Skeletal muscle tissue (tissue), 4 donors: ENCODE measurements around the gene KCNK15. TPM values are rescaled to one million over a fixed set of nuclear protein-coding genes. Genes with fewer than 3 reads are reported as not detected.

Experiments used
- H3K27ac ChIP-seq: one replicate; pipeline ENCODE4 v1.7.0; 2013; ENCODE audit warnings: mild to moderate bottlenecking, low read depth, low read length, inconsistent platforms
- H3K27me3 ChIP-seq, 3 donors: one replicate each; pipeline ENCODE4 v1.7.0; 2013; ENCODE audit warnings: low read length in 3 of 3; ENCODE audit not compliant: control insufficient read depth in 3 of 3, insufficient read depth in 3 of 3
- H3K36me3 ChIP-seq, 3 donors: one replicate each; pipeline ENCODE4 v1.7.0; 2013; ENCODE audit warnings: low read length in 3 of 3; ENCODE audit not compliant: control insufficient read depth in 3 of 3, insufficient read depth in 3 of 3
- H3K4me1 ChIP-seq, 3 donors: one replicate each; pipeline ENCODE4 v1.7.0; 2013; ENCODE audit warnings: low read length in 3 of 3, mild to moderate bottlenecking in 3 of 3; ENCODE audit not compliant: control insufficient read depth in 3 of 3, insufficient read depth in 3 of 3
- H3K4me3 ChIP-seq, 3 donors: one replicate each; pipeline ENCODE4 v1.7.0; 2013; ENCODE audit warnings: low read length in 3 of 3
- H3K9ac ChIP-seq, 3 donors: one replicate each; pipeline ENCODE4 v1.7.0; 2013; ENCODE audit warnings: low read length in 3 of 3, mild to moderate bottlenecking in 3 of 3, moderate library complexity in 2 of 3, low read depth in 1 of 3
- H3K9me3 ChIP-seq, 3 donors: one replicate each; pipeline ENCODE4 v1.7.0; 2013; ENCODE audit warnings: low read length in 3 of 3; ENCODE audit not compliant: control insufficient read depth in 3 of 3
- total RNA-seq: library from RNA; depleted of rRNA; stranded (reverse); fragments of >200 nt; gene quantifications from one replicate; pipeline ENCODE4 v1.2.3, GENCODE V29; 2014
- donor health status: Osteomylitis.

KCNK15 gene
- total RNA-seq, 1 donor from 2014 or later, result under 0.01 TPM

DNA sequence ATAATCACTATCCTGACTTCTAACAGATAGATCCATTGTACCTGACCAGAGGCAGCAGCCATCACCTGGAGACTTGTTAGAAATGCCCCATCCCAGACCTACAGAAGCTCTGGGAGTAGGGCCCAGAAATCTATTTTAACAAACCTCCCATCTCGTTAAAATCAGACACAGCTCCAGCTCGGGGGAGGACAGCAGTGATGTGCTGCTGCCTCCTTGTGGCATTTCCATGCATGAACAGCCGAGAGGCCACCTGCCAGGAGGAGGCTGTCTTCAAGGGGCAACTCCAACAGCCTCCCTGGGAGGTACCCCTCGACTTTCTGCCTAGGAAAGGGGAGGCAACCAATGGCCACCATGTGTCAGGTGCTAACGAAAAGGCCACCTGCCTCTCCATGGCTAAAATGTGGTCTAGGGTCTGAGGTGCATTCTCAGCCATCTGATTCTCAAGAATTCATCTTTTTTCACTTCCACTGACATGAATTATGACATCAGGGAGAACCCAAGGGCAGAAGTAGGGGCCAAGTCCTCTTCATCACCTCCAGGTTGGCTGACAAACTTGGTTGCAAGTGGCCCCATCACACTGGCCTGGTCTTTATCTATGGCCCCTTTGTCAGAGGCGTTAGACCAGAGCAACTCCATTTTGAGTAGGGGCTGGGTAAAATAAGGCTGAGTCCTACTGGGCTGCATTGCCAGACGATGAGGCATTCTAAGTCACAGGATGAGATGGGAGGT is 12.2 kb upstream of the KCNK15 start:
- Histone ChIP-seq H3K27me3 (no peaks in the 10 kb centered on the region), H3K4me1 (peaks cover 22 to 30% (median 23%) of the 10 kb centered on the region in 3 donors), H3K9me3 (no peaks in the 10 kb centered on the region), H3K4me3 (no peak overlapping the region), H3K36me3 (no peaks in the 10 kb centered on the region), H3K9ac (no peak overlapping the region), H3K27ac (no peak overlapping the region)

DNA sequence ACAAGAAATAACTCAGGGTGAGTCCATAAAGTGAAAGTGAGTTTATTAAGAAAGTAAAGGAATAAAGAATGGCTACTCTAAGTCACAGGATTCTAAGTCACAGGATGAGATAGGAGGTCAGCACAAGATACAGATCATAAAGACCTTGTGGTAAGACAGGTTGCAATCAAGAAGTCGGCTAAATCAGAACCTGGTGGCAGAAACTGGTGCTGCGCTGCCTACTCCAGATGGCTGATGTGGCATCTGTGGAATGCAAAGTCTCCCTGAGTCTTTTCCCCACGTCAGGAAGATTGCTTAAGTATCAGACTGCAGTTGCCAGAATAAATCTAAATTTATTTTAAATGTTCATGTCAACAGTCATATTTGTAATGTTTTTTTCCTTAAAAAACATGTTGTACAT is 10.7 kb upstream of the KCNK15 start:
- H3K27me3 ChIP-seq, result no peaks in the 10 kb centered on the region
- H3K36me3 ChIP-seq, result no peaks in the 10 kb centered on the region
- no peak overlapping the region for H3K4me3 ChIP-seq
- no peak overlapping the region for H3K9ac ChIP-seq
- H3K27ac ChIP-seq, result no peak overlapping the region
- no peaks in the 10 kb centered on the region for H3K9me3 ChIP-seq
- peaks cover 17 to 22% (median 22%) of the 10 kb centered on the region in 3 donors for H3K4me1 ChIP-seq

- Histone ChIP-seq H3K4me3 (peak overlapping the region in 2 of 3 donors; percentile 4 to 32), H3K36me3 (no peaks in the 10 kb centered on the region), H3K27ac (no peak overlapping the region), H3K4me1 (peaks cover 19 to 23% (median 22%) of the 10 kb centered on the region in 3 donors), H3K27me3 (no peaks in the 10 kb centered on the region), H3K9ac (no peak overlapping the region), H3K9me3 (no peaks in the 10 kb centered on the region)
Observed at GRCh38 chr20:44735816-44736169, 9.9 kb upstream of the KCNK15 start.

- Histone ChIP-seq H3K9ac (no peak overlapping the region), H3K27ac (no peak overlapping the region)
Observed at GRCh38 chr20:44736170-44737021, 9.3 kb upstream of the KCNK15 start.

GRCh38 chr20:44737116-44737515 is 8.5 kb upstream of the KCNK15 start:
- Histone ChIP-seq H3K27me3 (no peaks in the 10 kb centered on the region), H3K36me3 (no peaks in the 10 kb centered on the region), H3K4me3 (no peak overlapping the region), H3K4me1 (peaks cover 14 to 17% (median 16%) of the 10 kb centered on the region in 3 donors), H3K9me3 (no peaks in the 10 kb centered on the region), H3K27ac (no peak overlapping the region), H3K9ac (no peak overlapping the region)

More at GRCh38 chr20:44736170-44737021, 9.3 kb upstream of the KCNK15 start:
- no peaks in the 10 kb centered on the region for H3K9me3 ChIP-seq
- peak overlapping the region; percentile 4 to 32 (median 25) for H3K4me3 ChIP-seq
- H3K36me3 ChIP-seq, result no peaks in the 10 kb centered on the region
- H3K27me3 ChIP-seq, result no peaks in the 10 kb centered on the region
- peaks cover 18 to 22% (median 21%) of the 10 kb centered on the region in 3 donors for H3K4me1 ChIP-seq

- Histone ChIP-seq H3K27me3 (no peaks in the 10 kb centered on the region), H3K4me3 (no peak overlapping the region), H3K9me3 (no peaks in the 10 kb centered on the region), H3K9ac (no peak overlapping the region), H3K36me3 (no peaks in the 10 kb centered on the region), H3K27ac (no peak overlapping the region), H3K4me1 (peaks cover 12 to 25% (median 17%) of the 10 kb centered on the region in 3 donors)
Observed at GRCh38 chr20:44738813-44739477, 6.7 kb upstream of the KCNK15 start.

GRCh38 chr20:44739942-44740341 is 5.7 kb upstream of the KCNK15 start:
- Histone ChIP-seq H3K36me3 (no peaks in the 10 kb centered on the region), H3K9ac (peak overlapping the region in 1 of 3 donors; percentile 32), H3K27me3 (no peaks in the 10 kb centered on the region), H3K4me1 (peaks cover 12 to 25% (median 17%) of the 10 kb centered on the region in 3 donors), H3K4me3 (no peak overlapping the region), H3K9me3 (no peaks in the 10 kb centered on the region), H3K27ac (no peak overlapping the region)

DNA sequence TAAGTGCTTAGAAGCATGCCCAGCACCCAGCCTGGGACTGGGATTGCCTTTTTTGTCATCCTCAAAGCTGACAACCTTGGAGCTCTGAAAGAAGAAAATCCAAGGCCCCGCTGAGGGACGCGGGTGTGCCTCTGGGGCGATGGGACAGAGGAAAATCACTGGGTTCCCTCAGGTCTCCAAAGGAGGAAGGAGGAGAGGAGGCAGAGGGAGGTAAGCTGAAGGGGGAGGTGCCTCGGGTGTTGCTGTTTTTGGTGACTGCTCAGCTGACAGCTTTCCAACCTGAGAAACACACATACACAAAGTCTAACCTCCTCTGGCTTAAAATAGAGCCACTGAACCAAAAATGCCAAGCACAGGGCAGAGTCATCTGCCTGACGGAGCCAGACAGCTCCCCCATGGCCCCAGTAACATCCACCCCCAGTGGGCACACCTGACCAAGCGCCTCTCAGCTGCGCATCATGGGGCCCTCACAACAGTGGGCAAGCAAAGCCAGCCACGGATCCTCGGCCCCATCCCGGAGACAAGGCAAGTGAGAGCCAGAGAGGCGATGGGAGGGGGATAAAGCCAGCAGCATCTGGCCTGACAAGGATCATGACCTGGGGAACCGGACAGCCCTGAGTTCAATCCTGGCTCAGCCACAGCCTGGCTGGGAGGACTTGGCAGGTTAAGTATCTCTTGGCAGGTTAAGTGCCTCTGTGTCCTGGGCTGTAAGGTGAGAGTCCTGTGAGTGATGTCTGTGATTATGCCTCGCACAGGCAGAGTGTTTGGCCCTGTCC is 3.2 kb upstream of the KCNK15 start:
- peaks cover 20 to 35% (median 23%) of the 10 kb centered on the region in 3 donors for H3K4me1 ChIP-seq
- H3K27ac ChIP-seq, result no peak overlapping the region
- H3K9me3 ChIP-seq, result no peaks in the 10 kb centered on the region
- no peak overlapping the region for H3K9ac ChIP-seq
- no peaks in the 10 kb centered on the region for H3K36me3 ChIP-seq
- peaks cover 8 to 16% (median 9%) of the 10 kb centered on the region in 3 donors for H3K27me3 ChIP-seq
- no peak overlapping the region for H3K4me3 ChIP-seq

- H3K4me3 ChIP-seq, result no peak overlapping the region
- no peak overlapping the region for H3K9ac ChIP-seq
- H3K27ac ChIP-seq, result no peak overlapping the region
- H3K36me3 ChIP-seq, result no peaks in the 10 kb centered on the region
- peaks cover 8 to 16% (median 9%) of the 10 kb centered on the region in 3 donors for H3K27me3 ChIP-seq
- no peaks in the 10 kb centered on the region for H3K9me3 ChIP-seq
- peaks cover 20 to 36% (median 23%) of the 10 kb centered on the region in 3 donors for H3K4me1 ChIP-seq
Observed at GRCh38 chr20:44743080-44743701, 2.5 kb upstream of the KCNK15 start.
